HG03432 (cell line): ENCODE results near the gene ADAMTSL3.

Source experiments
- ATAC-seq: cut with Tn5 transposase; IDR thresholded peaks from one replicate; pipeline ENCODE4 v1.9.1; 2021; ENCODE audit warnings: mild to moderate bottlenecking, moderate library complexity; ENCODE audit not compliant: unreplicated experiment

ADAMTSL3 gene, protein sequence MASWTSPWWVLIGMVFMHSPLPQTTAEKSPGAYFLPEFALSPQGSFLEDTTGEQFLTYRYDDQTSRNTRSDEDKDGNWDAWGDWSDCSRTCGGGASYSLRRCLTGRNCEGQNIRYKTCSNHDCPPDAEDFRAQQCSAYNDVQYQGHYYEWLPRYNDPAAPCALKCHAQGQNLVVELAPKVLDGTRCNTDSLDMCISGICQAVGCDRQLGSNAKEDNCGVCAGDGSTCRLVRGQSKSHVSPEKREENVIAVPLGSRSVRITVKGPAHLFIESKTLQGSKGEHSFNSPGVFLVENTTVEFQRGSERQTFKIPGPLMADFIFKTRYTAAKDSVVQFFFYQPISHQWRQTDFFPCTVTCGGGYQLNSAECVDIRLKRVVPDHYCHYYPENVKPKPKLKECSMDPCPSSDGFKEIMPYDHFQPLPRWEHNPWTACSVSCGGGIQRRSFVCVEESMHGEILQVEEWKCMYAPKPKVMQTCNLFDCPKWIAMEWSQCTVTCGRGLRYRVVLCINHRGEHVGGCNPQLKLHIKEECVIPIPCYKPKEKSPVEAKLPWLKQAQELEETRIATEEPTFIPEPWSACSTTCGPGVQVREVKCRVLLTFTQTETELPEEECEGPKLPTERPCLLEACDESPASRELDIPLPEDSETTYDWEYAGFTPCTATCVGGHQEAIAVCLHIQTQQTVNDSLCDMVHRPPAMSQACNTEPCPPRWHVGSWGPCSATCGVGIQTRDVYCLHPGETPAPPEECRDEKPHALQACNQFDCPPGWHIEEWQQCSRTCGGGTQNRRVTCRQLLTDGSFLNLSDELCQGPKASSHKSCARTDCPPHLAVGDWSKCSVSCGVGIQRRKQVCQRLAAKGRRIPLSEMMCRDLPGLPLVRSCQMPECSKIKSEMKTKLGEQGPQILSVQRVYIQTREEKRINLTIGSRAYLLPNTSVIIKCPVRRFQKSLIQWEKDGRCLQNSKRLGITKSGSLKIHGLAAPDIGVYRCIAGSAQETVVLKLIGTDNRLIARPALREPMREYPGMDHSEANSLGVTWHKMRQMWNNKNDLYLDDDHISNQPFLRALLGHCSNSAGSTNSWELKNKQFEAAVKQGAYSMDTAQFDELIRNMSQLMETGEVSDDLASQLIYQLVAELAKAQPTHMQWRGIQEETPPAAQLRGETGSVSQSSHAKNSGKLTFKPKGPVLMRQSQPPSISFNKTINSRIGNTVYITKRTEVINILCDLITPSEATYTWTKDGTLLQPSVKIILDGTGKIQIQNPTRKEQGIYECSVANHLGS (N-terminal part only)

DNA sequence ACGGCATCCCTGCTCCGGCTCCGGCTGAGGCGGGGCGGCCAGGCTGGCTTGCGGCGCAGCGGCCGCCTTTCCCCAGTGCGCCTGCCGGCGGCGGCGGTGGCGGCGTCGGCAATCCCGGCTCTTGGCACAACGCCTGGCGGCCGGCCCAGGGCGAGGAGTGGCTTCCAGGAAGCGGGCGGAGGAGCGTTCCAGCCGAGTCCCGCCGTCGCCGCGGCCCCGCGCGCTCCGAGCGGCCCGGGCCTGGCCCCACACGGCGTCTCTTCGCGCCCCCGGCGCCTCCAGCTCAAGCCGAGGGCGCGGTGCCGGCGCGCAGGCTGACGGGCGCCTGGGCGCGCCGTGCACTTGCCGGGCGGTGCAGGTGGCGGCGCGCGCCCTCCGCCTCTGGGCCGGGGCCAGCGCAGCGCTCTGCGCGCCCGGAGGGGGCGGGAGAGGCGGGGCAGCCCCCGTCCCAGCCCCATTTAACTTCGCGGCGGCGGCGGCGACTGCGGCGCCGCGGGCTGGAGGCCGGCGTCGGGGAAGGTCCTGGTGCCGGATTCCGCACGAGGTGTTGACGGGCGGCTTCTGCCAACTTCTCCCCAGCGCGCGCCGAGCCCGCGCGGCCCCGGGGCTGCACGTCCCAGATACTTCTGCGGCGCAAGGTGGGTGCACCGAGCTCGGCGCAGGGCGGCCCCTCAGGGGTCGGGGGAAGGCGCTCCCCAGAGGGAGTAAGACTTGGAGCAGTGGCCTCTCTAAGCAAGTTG, at the start of gene ADAMTSL3:
TSS of gene ADAMTSL3 (plus strand) at position 485 of the 740 bp plus-strand sequence. CDS start 1,639 bp downstream, outside the sequence.
- ATAC-seq: no peak

DNA sequence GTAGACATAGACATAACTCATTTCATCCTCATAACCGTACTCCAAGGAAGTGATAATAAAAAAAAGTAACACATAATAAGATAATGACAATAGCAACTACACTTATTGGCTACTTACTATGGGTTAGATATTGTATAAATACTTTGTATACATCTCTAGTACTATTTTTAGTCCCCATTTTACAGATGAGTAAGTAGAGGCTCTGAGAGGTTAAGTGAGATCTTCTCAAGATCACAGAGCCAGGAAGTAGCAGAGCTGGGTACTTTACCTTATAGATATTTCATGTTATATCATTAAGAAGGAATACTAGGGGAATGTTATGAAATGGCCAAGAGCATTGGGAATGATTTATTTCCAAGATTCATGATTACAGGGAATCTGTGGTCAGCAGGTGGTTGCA, 49.4 kb upstream of the ADAMTSL3 start:
- ATAC-seq: no peak

DNA sequence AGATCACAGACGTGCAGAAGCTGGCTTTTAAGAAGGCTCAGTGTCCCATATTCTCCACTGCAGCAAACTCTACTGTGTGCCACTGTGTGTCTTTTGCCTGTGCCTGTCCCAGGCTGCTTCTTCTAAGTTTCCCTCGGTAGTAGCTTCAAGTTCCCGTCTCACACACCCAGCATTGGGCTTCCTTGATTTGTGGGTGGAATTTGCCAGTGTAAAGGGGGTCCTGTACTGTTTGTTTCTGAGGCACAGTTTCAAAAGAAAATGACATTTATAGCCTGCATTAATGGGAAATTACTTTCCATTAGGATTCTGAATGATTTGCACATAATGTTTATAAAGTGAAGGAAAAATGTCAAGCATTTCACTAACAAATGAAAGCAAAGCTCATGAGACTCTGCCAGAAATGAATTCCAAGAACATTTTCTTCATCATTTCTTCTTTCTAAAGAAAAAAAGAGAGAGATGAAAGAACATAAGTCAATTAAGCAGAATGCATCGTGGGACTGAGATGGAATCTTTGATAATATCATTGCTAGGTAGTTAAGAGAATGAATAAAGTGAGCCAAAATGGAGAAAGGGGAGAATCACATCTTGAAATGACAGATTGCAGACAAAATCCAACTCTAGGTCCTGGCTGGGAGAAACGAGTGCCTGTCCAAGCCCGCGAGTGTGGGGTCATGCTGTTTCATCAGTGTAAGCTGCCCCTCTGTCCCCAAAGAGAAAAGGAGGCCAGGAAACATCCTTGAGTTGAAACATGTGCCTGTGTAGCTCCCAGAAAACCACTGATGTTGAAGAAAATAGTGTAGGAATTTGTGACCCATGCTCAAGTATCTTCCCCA, 48.6 kb upstream of the ADAMTSL3 start:
- no peak for ATAC-seq

DNA sequence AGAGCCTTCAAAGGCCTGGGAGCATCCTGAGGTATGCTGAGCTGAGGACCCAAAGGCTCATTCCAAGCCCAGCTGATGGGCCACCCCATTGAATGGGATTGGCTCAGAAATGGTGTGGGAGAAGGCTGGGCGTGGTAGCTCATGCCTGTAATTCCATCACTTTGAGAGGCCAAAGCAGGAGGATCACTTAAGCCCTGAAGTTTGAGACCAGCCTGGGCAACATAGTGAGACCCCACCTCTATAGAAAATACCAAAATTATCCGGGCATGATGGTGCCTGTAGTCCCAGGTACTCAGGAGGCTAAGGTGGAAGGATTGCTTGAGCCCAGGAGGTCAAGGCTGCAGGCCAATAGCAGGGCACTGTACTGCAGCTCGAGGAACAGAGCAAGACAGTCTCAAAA, 43.8 kb upstream of the ADAMTSL3 start:
- ATAC-seq: no peak

DNA sequence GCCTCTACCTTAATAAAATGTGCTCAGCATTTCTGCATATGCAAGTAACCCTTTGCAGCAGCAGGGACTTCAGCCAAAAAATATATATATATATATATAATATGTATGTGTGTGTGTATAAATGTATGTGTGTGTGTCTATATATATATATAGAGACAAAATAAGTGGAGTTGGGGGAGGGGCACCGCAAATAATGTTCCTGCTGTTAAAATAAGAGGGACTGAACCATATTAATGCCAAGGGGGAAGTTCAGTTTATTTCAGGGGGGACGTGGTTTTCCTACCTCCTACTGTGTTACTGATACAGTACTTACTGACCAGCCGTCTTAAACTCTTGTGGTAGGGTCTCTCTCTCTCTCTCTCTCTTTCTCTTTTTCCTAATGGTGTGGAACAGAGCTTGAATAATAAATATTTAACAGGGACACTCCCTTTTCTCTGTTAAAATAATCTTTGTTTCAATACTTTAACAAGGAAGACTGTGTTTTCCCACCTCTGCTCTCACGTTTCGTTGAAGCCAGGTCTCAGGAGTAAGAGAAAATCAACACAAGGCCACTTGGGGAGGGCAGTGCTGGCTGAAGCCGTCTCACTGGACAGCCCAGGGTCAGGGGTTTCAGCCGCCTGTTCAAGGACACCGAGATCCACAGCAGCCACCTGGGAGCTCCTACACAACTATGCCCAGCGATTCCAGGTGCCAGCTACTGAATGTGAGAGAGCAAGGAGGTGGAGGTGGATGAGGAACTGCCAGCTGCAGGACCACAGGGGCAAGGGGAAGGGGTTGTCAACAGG, 42.8 kb upstream of the ADAMTSL3 start:
- ATAC-seq: no peak

DNA sequence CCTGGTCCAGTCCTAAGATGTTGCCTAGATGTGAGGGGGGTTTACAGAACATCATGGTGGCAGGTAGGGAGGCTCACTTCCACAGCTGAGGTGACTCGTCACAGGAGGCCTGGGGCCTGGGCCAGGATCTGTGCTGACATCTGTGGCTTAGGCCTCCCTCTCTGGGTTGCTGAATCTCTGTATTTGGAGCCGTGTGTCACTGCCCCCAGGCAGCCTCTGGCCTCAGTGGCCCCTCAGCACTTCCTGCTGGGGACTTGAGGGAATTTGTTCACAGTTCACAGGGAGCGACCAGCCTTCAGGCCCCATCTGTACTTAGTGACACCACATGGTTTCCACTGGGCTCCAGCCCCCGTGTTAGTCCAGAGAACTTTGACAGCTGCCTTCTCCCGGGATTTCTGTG, 41.7 kb upstream of the ADAMTSL3 start:
- no peak for ATAC-seq

DNA sequence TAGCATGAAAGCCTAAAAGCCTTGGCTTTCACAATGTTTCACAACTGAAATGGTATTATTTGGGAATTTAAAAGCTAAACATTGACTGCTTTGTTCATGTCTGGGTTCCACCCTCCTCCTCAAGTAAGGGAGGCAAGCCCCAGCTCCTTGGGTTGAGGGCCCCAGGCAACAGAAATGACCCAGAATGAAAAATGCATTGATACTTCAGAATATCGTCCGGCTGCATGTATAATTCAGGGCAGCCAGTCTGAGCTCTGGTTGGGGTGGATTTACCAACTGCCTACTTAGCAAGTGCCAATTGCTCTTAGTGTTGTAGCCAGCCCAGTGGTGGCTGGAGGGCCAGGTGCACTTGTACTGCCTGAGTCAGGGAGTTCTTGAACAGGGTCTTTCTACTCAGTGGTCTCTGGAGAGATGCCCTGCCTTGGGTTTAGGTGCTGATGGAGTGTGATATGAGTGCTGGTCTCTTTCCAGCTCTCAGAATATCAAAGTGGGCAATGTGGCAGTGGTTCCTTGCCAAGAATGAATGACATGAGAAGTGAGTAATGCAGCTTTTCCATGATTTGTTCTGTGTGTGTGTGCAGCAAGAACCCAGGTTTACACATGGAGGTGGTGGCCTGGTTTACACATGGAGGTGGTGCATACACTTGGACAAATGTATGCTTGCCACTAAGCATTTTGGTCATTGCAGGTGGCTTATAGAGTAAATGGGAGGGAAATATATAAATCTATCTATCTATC, 40.9 kb upstream of the ADAMTSL3 start:
- no peak for ATAC-seq

DNA sequence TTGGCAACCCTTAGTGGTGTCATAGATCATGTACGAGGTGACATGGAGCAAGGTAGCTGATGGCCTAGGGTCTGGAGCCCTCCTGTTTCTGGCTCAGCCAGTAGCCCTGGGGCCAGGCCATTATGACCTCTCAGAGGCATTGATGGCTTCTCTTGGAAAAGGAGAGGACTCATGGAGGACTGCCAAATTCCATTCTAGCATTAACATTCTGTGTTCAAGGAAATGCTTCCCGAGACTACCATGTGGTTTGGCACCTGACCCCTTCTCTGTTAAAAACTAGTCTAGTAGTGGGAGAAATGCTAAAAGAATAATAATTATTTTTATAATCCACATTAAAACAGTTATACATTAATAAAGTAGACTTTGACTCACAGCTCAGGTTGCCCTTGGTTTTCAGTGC, 40.2 kb upstream of the ADAMTSL3 start:
- no peak for ATAC-seq

DNA sequence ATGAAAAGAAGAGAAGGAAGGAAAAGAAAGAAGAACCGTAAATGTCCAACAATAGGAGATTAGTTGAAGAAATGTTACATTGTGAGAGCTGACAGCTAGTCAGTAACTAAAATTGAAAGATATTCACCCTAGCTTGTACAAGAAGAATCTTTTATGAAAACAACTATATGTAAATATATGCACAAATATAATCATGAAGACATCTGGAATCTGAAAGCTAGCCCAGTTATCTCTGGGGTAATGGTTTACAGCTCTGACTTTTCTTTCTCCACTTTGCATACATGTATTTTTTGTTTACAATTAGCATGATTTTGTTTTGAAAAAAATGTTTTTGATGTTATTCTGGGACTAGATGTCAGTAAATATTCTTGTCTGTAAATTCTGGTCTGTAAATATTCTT, 37.1 kb upstream of the ADAMTSL3 start:
- no peak for ATAC-seq

DNA sequence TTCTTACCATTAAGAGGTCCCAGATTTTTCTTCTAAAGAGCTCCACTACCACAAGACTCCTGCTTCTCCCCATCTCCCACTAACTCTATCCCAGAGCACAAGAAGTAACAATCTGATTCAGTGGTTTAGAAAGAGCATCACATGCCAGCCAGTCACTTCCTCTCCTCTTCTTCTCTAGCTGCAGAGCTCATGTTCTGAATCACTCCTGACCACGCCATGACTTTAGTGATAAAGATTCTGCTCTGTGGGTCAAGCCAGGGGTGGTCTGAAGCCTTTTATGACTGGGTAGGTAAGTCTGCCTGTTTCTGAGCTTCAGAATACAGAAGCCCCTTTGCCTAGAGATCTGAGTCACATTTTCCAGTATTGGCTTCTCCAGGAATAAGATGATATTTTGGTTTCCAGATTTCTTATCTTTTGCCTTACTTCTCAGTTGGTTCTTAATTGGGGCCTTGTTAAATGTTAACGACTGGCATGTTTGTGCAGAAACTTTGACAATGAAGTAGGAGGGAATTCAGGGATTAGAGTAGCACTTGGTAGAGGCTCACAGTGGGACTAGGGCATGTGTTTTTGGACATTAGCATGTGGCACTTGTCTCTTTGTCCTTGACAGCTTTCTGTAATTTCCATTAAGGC, 27.6 kb upstream of the ADAMTSL3 start:
- ATAC-seq: no peak

DNA sequence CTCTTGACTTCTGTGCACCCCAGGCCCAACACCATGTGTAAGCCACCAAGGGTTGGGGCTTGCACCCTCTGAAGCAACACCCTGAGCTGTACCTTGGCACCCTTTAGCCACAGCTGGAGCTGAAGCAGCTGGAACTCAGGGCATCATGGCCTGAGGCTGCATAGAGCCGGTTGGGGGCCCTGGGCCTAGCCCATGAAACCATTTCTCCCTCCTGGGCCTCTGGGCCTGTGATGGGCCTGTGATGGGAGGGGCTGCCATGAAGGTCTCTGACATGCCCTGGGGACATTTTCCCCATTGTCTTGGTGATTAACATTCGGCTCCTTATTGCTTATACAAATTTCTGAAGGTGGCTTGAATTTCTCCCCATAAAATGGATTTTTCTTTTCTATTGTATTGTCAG, 22.4 kb upstream of the ADAMTSL3 start:
- no peak for ATAC-seq

DNA sequence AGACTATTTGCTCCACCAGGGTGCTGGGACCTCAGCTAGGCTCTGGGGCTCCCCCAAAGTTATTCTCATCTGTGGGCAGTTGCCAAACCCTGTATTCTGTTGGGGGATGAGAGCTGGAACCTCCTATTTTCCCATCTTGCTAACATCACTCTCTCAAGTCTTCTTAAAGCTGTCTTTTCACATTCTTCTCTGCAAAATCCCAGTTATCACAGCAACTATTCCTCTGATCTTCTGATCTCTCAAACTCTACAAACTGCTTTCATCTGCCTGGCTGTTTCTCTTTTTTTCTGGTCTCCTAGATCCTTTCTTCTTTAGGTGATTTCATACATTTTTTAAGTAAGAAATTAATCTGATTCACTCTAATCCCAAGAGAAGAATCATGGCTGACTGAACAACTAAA, 10.7 kb upstream of the ADAMTSL3 start:
- no peak for ATAC-seq

DNA sequence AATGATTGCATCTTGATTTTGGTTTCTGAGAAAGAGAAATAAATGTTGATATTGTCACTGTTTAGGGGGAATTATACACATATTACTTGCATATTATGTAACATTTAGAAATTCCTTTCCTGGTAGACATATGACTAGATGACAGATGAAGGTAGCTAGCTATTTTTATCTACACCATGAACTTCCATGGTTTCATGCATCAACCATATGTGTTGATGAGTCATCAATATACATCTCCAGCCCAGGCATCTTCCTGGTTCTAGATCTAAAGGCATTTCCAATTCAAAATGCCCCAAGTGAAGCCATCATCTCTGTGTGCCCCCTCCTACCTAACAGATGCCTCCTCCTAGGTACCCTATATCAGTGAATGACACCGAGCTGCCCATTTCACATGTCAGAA, 9.5 kb upstream of the ADAMTSL3 start:
- ATAC-seq: no peak

DNA sequence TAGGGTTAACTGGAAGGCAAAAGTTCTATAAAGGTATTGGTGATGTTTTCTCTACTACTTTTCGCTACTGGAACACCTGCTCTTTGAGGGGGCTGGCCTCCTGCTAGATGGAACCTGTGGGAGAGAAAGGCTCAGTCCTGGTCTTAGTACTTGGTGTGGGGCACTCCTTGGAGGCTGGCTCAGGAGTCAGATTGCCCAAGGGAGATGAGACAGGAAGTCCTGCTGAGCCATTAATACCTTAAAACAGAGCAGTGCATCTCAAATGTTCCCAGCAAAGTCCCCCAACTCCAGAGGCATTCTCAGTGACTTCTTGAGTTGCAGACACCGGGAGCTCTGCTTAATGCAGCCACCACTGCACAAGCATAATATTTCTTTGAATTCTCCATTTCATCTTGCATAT, 3.1 kb upstream of the ADAMTSL3 start:
- no peak for ATAC-seq

DNA sequence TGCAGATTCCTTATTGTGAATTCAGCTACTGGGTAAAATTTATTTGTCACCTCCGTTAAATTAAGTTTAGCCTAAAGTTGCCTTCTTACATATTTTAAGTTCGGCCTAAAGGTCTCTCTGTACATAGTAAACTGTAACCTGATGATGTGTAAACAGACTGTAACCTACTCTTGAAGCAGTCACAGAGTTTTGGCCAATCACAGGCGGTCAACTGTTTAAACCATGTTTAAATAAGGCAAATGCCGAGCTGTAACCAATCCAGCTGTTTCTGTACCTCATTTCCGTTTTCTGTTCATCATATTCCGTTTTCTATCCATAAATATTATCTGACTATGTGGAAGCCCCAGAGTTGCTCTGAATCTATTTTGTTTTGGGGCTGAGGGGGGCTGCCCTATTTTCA, 2.4 kb upstream of the ADAMTSL3 start:
- ATAC-seq: no peak

DNA sequence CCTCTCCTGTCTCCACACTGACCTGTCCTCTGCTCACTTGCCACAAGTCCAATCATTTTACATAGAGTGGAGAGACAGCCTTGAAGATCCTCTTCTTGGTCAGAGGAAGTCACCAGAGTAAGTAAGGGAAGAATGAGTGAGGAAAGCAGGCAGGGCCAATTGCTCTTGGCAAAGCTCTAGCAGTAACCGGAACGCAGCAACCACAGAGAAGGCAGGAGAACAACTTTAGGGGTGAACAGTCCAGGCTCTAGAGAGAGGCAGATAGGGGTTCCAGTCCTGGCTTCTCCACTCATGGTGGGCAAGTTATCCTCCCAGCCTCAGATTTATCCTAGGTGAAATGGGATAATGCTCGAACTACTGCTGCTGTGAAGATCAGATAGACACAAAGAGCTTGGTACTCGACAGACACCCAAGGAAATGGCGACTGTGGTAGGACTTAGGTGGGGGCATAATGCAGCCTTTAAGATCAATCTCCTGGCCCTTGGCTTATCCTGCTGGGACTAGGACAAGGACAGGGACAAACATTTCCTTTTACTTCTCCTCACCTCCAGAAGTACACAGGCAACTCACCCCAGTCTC, 1.2 kb upstream of the ADAMTSL3 start:
- ATAC-seq: no peak

DNA sequence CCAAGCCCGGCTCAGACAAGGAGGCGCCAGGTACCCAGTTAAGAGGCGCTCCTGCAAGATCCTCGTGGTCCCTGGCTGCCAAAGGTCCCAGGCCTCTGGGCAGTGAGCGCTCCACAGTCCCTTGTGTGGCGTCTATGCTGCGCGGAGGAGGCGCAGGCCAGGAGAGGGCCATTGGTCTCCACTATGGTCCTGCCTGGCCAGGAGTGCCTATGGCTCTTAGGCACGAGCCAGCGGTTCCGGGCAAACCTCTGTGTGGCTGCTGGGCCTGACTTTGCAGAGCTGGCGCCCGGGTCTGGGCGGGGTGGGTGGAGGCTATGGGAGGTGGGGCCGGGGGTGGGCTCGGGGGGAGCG, 660 bp upstream of the ADAMTSL3 start:
- no peak for ATAC-seq
